MM.1S (cell line): ENCODE measurements around the gene AKAP1.

ENCODE experiments used
- DNase-seq: peaks from one replicate; pipeline ENCODE4 v3.0.0-alpha.2; 2015
- H2AFZ ChIP-seq: fragments of 300-600 bp; sonication (generic); 2 replicates; pipeline ENCODE4 v1.6.0; 2016; ENCODE audit warnings: antibody characterized with exemption, low read length
- H3F3A ChIP-seq: fragments of 300-600 bp; sonication (generic); 2 replicates; pipeline ENCODE4 v1.6.1; 2016; ENCODE audit warnings: mild to moderate bottlenecking, antibody characterized with exemption, low read length, moderate library complexity, mixed read lengths; ENCODE audit not compliant: insufficient read depth
- H3K27ac ChIP-seq: fragments of 300-600 bp; sonication (generic); 2 replicates; pipeline ENCODE4 v1.5.1; 2016; ENCODE audit warnings: mild to moderate bottlenecking, low read length
- H3K27me3 ChIP-seq: fragments of 300-600 bp; sonication (generic); replicated peaks from 2 replicates; pipeline ENCODE4 v1.6.0; 2016; ENCODE audit warnings: low read length; ENCODE audit not compliant: insufficient read depth
- H3K36me3 ChIP-seq: fragments of 300-600 bp; sonication (generic); replicated peaks from 2 replicates; pipeline ENCODE4 v1.6.1; 2016; ENCODE audit warnings: mild to moderate bottlenecking, low read length, mixed read lengths; ENCODE audit not compliant: insufficient read depth
- H3K4me1 ChIP-seq: fragments of 300-600 bp; sonication (generic); 2 replicates; pipeline ENCODE4 v1.6.1; 2016; ENCODE audit warnings: low read length, mixed read lengths
- H3K4me2 ChIP-seq: fragments of 300-600 bp; sonication (generic); 2 replicates; pipeline ENCODE4 v1.6.0; 2016; ENCODE audit warnings: low read depth, low read length
- H3K4me3 ChIP-seq: fragments of 300-600 bp; sonication (generic); 2 replicates; pipeline ENCODE4 v1.5.1; 2016; ENCODE audit warnings: low read length, mixed read lengths
- H3K79me2 ChIP-seq: fragments of 300-600 bp; sonication (generic); 2 replicates; pipeline ENCODE4 v1.6.1; 2016; ENCODE audit warnings: mixed run types, low read length, mixed read lengths
- H3K9ac ChIP-seq: fragments of 300-600 bp; sonication (generic); 2 replicates; pipeline ENCODE4 v1.6.1; 2016; ENCODE audit warnings: low read length, mixed read lengths
- H3K9me2 ChIP-seq: fragments of 300-600 bp; sonication (generic); replicated peaks from 2 replicates; pipeline ENCODE4 v1.6.1; 2016; ENCODE audit warnings: mild to moderate bottlenecking, low read length, mixed read lengths; ENCODE audit not compliant: insufficient read depth
- H3K9me3 ChIP-seq: fragments of 300-600 bp; sonication (generic); replicated peaks from 2 replicates; pipeline ENCODE4 v1.6.1; 2016; ENCODE audit warnings: mild to moderate bottlenecking, low read length, mixed read lengths; ENCODE audit not compliant: insufficient read depth
- H4K20me1 ChIP-seq: fragments of 300-600 bp; sonication (generic); 2 replicates; pipeline ENCODE4 v1.6.1; 2016; ENCODE audit warnings: mild to moderate bottlenecking, low read length, moderate library complexity, mixed read lengths; ENCODE audit not compliant: insufficient read depth
- CTCF ChIP-seq: fragments of 300-600 bp; sonication (generic); IDR thresholded peaks from 2 replicates; pipeline ENCODE4 v1.5.1; 2016; ENCODE audit warnings: antibody characterized with exemption, low read length, mixed read lengths
- EZH2 ChIP-seq: fragments of 300-600 bp; sonication (generic); optimal IDR thresholded peaks from 2 replicates; pipeline ENCODE3; 2017; ENCODE audit warnings: low read depth, mild to moderate bottlenecking, antibody characterized with exemption, low read length, mixed read lengths
- EZH2phosphoT487 ChIP-seq: fragments of 300-600 bp; sonication (generic); IDR thresholded peaks from 2 replicates; pipeline ENCODE4 v1.6.1; 2018; ENCODE audit warnings: antibody characterized with exemption, low read length

The AKAP1 gene

DNA sequence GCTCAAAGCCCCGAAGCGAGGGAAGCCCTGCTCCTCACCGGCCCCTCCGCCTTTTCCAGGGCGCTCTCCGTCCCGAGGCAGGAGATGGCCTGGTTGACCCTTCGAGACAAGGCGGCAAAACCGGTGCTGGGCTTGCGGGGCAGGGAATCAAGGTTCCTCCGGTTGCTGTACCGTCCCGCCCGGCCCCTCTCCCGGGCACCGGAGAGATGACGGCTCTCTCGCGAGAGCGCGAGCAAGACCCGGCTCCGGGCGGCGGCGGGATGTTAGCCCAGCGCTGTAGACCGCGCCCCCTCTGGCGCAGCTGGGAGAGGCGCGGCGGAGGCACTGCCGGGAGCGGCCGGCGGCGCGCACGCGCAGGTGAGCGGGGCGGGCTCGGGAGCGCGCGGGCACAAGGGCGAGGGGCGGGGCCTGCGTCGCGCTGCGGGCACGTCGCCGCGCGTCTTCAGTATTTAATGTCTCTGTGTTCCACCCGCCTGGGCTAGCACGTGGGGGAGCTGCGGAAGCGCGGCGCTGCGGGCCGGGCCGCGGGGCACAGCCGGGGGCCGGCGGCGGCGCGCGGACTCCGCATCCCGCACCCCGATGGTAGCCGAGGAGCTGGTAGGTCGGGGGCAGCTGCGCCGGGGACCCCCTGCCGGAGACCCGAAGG lies at the start of gene AKAP1:
AKAP1 (plus strand) TSS at position 445 of the 646 bp plus-strand sequence. CDS start 20,219 bp downstream, outside the sequence.
- H3K4me2 ChIP-seq: peak within 1 kb of the TSS; percentile 79
- H2AFZ ChIP-seq: peak within 1 kb of the TSS; percentile 69
- peak within 1 kb of the TSS; percentile 60; the same call in 1 of the 2 replicates for H3K27ac ChIP-seq
- peaks cover 30% of the 10 kb centered on the region for H3F3A ChIP-seq
- no peaks in the 10 kb centered on the region for H3K27me3 ChIP-seq
- peak within 1 kb of the TSS; percentile 97 for H3K9ac ChIP-seq
- H3K9me3 ChIP-seq: no peaks in the 10 kb centered on the region
- H4K20me1 ChIP-seq: peaks cover 25% of the 10 kb centered on the region; the same call in 1 of the 2 replicates
- no peaks in the 10 kb centered on the region for H3K36me3 ChIP-seq
- H3K79me2 ChIP-seq: peaks cover 47% of the 10 kb centered on the region
- TF ChIP-seq CTCF: peak; percentile 10; the same call in 1 of the 2 replicates
- no peak for TF ChIP-seq EZH2phosphoT487
- H3K9me2 ChIP-seq: no peaks in the 10 kb centered on the region
- DNase-seq: peak; percentile 98
- peak within 1 kb of the TSS; percentile 90 for H3K4me3 ChIP-seq
- H3K4me1 ChIP-seq: peaks cover 28% of the 10 kb centered on the region

- no peaks in the 10 kb centered on the region for H3K9me2 ChIP-seq
- no peaks in the 10 kb centered on the region for H3K79me2 ChIP-seq
- TF ChIP-seq EZH2phosphoT487 (no peak), EZH2 (no peak), CTCF (no peak)
- H3K4me3 ChIP-seq: no peak overlapping the region
- no peak overlapping the region for H2AFZ ChIP-seq
- H3K4me2 ChIP-seq: no peak overlapping the region
- no peaks in the 10 kb centered on the region for H3K36me3 ChIP-seq
- no peak overlapping the region for H3K27ac ChIP-seq
- H3K9ac ChIP-seq: no peak overlapping the region
- H4K20me1 ChIP-seq: no peaks in the 10 kb centered on the region
- no peaks in the 10 kb centered on the region for H3F3A ChIP-seq
- DNase-seq: no peak
- no peaks in the 10 kb centered on the region for H3K9me3 ChIP-seq
- H3K27me3 ChIP-seq: no peaks in the 10 kb centered on the region
- no peaks in the 10 kb centered on the region for H3K4me1 ChIP-seq
Observed at GRCh38 chr17:57035971-57036481, 49.0 kb upstream of the AKAP1 start.

DNA sequence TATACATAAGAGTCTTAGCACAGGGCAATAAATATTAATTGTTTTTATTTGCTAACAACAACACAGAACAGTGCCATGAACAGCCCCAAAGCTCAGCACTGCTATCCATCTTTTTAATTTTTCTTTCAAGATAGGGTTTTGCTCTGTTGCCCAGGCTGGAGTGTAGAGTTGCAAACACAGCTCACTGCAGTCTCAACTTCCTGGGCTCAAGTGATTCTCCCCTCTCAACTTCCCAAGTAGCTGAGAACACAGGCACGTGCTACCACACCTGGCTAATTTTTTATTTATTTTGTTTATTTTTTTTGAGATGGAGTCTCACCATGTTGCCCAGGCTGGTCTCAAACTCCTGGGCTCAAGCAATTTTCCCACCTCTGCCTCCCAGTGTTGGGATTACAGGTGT lies 47.6 kb upstream of the AKAP1 start:
- TF ChIP-seq EZH2 (no peak), CTCF (no peak), EZH2phosphoT487 (no peak)
- Histone ChIP-seq H2AFZ (no peak overlapping the region), H3K79me2 (no peaks in the 10 kb centered on the region), H3K4me3 (no peak overlapping the region), H4K20me1 (no peaks in the 10 kb centered on the region), H3K9me3 (no peaks in the 10 kb centered on the region), H3K27ac (no peak overlapping the region), H3K36me3 (no peaks in the 10 kb centered on the region), H3K4me1 (no peaks in the 10 kb centered on the region), H3F3A (no peaks in the 10 kb centered on the region), H3K27me3 (no peaks in the 10 kb centered on the region), H3K4me2 (no peak overlapping the region), H3K9ac (no peak overlapping the region), H3K9me2 (no peaks in the 10 kb centered on the region)
- no peak for DNase-seq
